Measurements from ENCODE around the gene PRSS23.

The PRSS23 gene

GRCh38 chr11:86790867-86791849, 9.2 kb upstream of the PRSS23 start:
- DNase-seq (ENCODE audit: low spot score): no peak

DNA sequence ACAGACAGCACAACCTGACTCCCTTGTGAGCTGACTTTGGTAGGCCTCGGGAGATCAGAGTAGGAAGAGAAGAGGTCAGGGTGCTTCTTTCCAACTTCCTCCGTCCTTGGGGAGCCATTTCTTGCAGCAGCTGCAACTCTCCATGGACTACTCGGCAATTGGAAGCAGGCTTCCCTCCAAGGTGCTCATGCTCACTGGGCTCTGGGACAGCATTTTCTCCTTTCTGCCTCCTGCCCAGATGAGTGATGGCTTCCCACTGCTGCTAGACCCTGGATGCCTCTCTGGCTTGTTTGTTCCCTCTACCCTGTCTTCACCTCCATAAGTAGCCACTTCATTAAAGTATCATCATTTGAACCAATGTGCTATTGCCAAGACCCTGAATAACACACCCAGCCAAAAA, 8.2 kb upstream of the PRSS23 start:
- no peak for DNase-seq (ENCODE audit: low spot score)

- no peak for DNase-seq (ENCODE audit: low spot score)
These were observed 7.0 kb upstream of the PRSS23 start for GRCh38 chr11:86793307-86793706.

GRCh38 chr11:86795511-86795910, 4.8 kb upstream of the PRSS23 start:
- DNase-seq (ENCODE audit: low spot score): no peak

DNA sequence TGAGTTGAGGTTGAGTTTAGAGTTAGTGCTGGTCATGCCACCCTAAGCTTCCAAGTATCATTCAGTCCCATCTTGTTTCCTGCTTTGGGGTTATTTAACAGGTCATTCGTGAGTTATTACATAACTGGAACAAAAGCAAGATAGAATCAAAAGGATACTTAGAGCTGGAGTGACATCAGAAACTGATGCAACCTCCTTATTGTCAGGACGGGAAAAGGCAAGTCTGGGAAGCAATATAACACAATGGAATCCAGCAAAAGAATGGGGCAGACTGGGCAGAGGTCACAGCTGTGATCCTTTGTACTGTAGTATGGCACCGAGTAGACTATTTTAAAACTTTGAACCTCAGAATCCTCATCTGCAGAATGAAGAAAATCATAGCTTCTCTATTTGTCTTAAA, 4.4 kb upstream of the PRSS23 start:
- DNase-seq (ENCODE audit: low spot score): no peak

DNA sequence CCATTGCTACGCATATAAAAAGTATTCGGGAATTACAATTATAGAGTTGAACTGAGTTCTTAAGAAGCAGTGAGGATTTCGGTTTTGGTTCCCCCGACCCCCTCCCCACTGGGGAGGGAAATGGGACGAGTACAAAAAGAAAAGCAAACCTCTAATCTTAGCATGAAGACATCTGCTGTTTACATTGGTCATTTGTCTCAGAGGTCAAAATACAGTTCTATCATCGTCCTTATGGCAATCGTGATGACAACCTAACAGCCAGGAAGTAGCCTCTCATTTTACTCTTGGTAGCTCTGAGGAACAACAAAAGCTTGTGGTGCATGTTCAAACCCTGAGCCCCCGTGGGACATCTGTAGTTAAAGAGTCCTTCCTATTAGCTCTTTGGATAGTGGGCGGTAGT, 3.2 kb upstream of the PRSS23 start:
- no peak for DNase-seq (ENCODE audit: low spot score)

DNA sequence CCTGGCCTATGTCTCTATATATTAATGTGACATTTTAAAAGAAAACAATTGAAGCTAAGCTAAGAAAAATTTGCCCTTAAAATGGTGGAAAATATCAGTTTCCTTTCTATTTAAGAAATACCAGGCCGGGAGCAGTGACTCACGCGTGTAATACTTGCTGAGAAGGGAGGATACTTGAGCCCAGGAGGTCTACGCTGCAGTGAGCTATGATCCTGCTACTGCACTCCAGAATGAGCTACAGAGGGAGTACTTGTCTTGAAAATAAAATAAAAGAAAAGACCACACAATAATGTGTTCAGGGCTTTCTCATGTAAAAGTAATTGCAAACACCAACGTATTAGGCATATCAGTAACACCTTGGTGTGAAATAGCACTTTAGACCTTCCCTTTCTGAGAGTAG, 1.4 kb upstream of the PRSS23 start:
- DNase-seq (ENCODE audit: low spot score): no peak

- DNase-seq (ENCODE audit: low spot score): no peak
These were observed 664 bp upstream of the PRSS23 start for GRCh38 chr11:86799680-86800075.

DNA sequence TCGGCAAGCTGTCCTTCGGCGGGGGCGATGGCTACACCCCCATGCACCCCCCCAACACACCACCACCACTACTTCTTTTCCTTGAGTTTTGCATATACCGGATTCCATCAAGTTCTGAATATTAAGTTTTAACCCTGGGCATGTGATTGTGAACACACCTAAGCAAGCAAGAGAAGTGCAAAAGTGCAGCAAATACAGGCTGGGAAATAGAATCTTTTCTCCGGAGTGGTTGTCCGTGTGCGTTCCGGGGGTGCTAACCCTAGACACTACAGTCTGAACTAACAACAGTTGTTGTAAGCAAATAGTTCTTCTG, 574 bp downstream of the PRSS23 start:
- DNase-seq (ENCODE audit: low spot score): no peak

DNA sequence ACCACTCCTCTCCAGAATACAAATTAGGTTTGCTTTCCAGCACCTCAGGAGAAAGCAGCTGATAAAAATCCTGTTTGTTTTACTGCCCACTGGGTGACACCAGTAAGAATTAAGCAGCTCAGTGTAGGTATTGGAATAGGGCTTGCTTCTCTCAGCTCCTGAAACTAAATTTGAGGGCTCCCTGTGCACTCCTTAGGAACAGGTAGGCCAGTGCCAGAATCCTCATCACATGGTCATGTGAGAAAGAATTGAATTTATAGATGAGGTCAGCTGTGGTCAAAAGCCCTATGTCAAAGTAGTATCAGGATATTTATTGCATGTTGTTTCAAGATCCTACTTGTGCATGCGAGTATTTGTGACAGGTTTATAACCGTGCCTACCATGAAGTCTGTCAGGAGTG, 1.0 kb downstream of the PRSS23 start:
- no peak for DNase-seq (ENCODE audit: low spot score)

DNA sequence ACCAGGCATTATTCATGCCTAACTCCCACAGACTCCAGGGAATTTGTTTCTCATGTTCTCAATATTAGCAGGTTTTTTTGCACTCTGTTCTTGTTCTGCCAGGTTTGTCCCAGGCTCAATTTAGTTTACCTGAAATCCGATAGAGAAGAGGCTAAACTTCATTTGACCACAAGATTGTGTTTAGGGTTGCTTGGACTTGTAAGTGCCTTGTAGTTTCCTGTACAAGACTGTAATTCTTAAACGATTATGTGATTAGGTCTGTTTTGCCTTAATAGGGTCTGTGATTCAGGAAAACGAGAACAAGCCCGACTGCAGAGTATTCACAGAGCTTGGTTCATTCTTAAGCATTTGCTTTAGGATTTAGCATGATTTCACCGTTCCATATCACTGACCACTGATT, 1.8 kb downstream of the PRSS23 start:
- no peak for DNase-seq (ENCODE audit: low spot score)

- DNase-seq (ENCODE audit: low spot score): peak; percentile 53
These were observed 2.3 kb downstream of the PRSS23 start for GRCh38 chr11:86802601-86803051.

- no peak for DNase-seq (ENCODE audit: low spot score)
These were observed 3.0 kb downstream of the PRSS23 start for GRCh38 chr11:86803136-86804045.

GRCh38 chr11:86804951-86805350, 4.6 kb downstream of the PRSS23 start:
- no peak for DNase-seq (ENCODE audit: low spot score)

DNA sequence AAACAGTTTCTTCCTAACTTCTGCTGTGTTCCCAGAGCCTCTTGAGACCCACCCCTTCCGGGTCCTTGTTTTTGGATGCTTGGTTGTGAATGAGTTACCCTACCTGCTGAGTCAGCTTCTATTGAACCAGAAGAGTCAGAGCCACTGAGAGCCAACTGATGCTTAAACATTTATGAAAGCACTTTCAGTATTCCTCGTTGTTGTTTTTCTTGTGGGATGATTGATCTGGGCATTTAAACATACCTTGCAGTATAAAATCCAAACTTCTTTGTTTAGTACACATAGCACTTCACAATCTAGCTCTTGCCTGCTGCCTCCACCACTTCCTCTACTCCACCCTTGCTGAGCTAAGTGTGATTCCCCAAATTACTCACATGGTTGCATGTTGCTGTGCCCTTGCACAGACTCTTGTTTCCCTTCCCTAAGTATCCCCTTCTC, 5.5 kb downstream of the PRSS23 start:
- no peak for DNase-seq (ENCODE audit: low spot score)

GRCh38 chr11:86806903-86807302, 6.6 kb downstream of the PRSS23 start:
- DNase-seq (ENCODE audit: low spot score): no peak

DNA sequence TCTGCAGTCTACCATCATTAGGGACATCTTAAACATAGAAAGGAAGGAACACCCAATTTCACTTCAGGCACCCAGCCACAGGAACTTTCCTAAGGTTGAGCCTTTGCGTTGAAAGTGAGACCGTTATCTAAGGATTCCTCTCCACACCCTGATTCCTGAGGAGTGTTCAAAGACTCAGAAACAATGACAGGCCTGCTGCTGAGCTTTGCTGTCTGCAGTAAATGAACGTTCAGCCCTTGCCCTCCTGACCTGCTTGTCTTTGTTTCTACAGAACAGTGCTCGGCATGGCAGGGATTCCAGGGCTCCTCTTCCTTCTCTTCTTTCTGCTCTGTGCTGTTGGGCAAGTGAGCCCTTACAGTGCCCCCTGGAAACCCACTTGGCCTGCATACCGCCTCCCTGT, 7.0 kb downstream of the PRSS23 start:
- DNase-seq (ENCODE audit: low spot score): no peak

DNA sequence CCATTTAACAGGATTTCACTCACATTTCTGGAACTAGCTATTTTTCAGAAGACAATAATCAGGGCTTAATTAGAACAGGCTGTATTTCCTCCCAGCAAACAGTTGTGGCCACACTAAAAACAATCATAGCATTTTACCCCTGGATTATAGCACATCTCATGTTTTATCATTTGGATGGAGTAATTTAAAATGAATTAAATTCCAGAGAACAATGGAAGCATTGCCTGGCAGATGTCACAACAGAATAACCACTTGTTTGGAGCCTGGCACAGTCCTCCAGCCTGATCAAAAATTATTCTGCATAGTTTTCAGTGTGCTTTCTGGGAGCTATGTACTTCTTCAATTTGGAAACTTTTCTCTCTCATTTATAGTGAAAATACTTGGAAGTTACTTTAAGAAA, 9.2 kb downstream of the PRSS23 start:
- peak; percentile 66 for DNase-seq (ENCODE audit: low spot score)

DNA sequence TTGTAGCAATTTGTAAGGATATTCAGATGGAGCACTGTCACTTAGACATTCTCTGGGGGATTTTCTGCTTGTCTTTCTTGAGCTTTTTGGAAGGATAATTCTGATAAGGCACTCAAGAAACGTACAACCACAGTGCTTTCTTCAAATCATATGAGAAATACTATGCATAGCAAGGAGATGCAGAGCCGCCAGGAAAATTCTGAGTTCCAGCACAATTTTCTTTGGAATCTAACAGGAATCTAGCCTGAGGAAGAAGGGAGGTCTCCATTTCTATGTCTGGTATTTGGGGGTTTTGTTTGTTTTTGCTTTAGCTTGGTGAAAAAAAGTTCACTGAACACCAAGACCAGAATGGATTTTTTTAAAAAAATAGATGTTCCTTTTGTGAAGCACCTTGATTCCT, 9.9 kb downstream of the PRSS23 start:
- DNase-seq (ENCODE audit: low spot score): no peak

- DNase-seq (ENCODE audit: low spot score): no peak
These were observed 11.4 kb downstream of the PRSS23 start for GRCh38 chr11:86811637-86812321.

DNA sequence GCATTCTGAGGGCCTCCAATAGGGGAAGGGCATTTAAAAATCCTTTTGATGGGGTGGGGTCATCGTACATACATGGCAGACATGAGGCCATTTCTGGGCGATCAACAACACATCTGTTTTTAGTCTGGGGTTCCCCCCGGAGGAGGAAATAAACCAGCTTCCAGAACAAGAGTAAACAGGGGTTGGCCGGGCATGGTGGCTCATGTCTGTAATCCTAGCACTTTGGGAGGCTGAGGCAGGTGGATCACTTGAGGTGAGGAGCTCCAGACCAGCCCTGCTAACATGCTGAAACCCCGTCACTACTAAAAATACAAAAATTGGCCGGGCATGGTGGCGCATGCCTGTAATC, 12.0 kb downstream of the PRSS23 start:
- no peak for DNase-seq (ENCODE audit: low spot score)

DNA sequence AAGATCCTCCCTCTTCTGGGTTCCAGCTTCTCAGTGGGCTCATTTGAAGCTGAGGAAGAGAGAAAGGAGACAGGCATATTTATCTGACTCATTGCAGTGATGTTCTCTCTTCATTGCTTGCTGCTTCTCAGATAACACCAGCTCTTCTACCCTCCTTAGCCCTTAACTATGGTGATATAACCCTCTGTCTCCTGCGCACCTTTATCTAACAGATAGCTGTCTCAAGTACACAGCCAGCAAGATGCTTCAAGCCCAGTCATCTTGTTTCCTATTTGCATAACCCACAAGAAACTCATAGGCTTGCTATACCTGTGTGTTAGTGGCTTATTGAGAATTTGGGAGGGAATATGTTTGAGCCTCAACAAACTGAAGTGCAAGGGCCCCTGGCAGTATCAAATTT, 12.6 kb downstream of the PRSS23 start:
- no peak for DNase-seq (ENCODE audit: low spot score)

DNA sequence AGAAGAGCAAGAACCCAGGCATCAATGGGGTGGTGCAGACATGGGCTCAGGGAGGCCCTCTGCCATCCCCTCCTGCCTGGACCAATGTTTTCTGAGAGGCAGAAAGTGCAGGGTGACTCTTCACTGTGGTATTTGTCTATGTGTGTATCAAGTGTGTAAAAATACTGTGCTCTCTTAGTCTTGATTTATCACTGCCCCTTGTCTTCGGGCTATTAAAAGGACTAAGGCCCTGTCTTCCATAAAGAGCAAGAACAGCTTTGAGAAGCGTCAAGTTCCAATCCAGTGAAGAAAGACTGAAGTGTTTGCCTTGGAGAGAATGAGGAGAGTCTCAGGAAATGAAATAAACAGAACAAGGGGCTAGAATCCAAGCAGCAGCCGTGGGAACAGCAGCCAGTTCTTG, 14.4 kb downstream of the PRSS23 start:
- no peak for DNase-seq (ENCODE audit: low spot score)

Data from COLO829 (cell line).